T-helper 1 cell treated with Interleukin-12 subunit alpha and Interleukin-12 subunit beta and Interleukin-4 antibody, amounts not matched to agents 30 μg/mL and 1 μg/mL, for 36 hours (primary cell): ENCODE results near the gene PPIP5K2.

Experiments
- H3K27ac Mint-ChIP-seq: one replicate; pipeline ENCODE4 v1.8.0; 2021; ENCODE audit warnings: mild to moderate bottlenecking, mixed read lengths
- H3K27me3 Mint-ChIP-seq: one replicate; pipeline ENCODE4 v1.8.0; 2021; ENCODE audit warnings: low read depth, mixed read lengths
- H3K36me3 Mint-ChIP-seq: one replicate; pipeline ENCODE4 v1.8.0; 2021; ENCODE audit warnings: low read depth, mixed read lengths
- H3K4me1 Mint-ChIP-seq: one replicate; pipeline ENCODE4 v1.8.0; 2021; ENCODE audit warnings: low read depth, mixed read lengths
- H3K4me3 Mint-ChIP-seq: one replicate; pipeline ENCODE4 v1.8.0; 2021; ENCODE audit warnings: mild to moderate bottlenecking, moderate library complexity, mixed read lengths
- H3K9me3 Mint-ChIP-seq: one replicate; pipeline ENCODE4 v1.8.0; 2021; ENCODE audit warnings: mixed read lengths

PPIP5K2 gene

GRCh38 chr5:103258957-103259704, 139.0 kb downstream of the PPIP5K2 start:
- Mint-ChIP-seq H3K4me1 (peaks cover 25% of the 10 kb centered on the region), H3K4me3 (peak overlapping the region; percentile 94), H3K27me3 (peaks cover 24% of the 10 kb centered on the region), H3K36me3 (peaks cover 2% of the 10 kb centered on the region), H3K27ac (peak overlapping the region; percentile 78), H3K9me3 (no peaks in the 10 kb centered on the region)

- Mint-ChIP-seq H3K4me3 (peak overlapping the region; percentile 94), H3K4me1 (peaks cover 27% of the 10 kb centered on the region), H3K36me3 (peaks cover 2% of the 10 kb centered on the region), H3K27ac (peak overlapping the region; percentile 78), H3K27me3 (peaks cover 17% of the 10 kb centered on the region), H3K9me3 (no peaks in the 10 kb centered on the region)
These were observed 139.7 kb downstream of the PPIP5K2 start for GRCh38 chr5:103259705-103260355.

GRCh38 chr5:103260951-103261350, 140.8 kb downstream of the PPIP5K2 start:
- no peaks in the 10 kb centered on the region for H3K9me3 Mint-ChIP-seq
- H3K4me3 Mint-ChIP-seq, result no peak overlapping the region
- peaks cover 11% of the 10 kb centered on the region for H3K27me3 Mint-ChIP-seq
- H3K4me1 Mint-ChIP-seq, result peaks cover 28% of the 10 kb centered on the region
- H3K27ac Mint-ChIP-seq, result no peak overlapping the region
- peaks cover 2% of the 10 kb centered on the region for H3K36me3 Mint-ChIP-seq
